Embryonic facial prominence (tissue), 1 donor: ENCODE data around the gene OXT.
"Not testable (repeated sequence)": the region's sequence is repeated elsewhere in the genome, so short reads cannot be mapped to it uniquely, and the experiment has no call there.

Source experiments
- DNase-seq: peaks from one replicate; pipeline ENCODE4 v3.0.0-alpha.2; 2016; ENCODE audit errors: extremely low spot score

Gene OXT

DNA sequence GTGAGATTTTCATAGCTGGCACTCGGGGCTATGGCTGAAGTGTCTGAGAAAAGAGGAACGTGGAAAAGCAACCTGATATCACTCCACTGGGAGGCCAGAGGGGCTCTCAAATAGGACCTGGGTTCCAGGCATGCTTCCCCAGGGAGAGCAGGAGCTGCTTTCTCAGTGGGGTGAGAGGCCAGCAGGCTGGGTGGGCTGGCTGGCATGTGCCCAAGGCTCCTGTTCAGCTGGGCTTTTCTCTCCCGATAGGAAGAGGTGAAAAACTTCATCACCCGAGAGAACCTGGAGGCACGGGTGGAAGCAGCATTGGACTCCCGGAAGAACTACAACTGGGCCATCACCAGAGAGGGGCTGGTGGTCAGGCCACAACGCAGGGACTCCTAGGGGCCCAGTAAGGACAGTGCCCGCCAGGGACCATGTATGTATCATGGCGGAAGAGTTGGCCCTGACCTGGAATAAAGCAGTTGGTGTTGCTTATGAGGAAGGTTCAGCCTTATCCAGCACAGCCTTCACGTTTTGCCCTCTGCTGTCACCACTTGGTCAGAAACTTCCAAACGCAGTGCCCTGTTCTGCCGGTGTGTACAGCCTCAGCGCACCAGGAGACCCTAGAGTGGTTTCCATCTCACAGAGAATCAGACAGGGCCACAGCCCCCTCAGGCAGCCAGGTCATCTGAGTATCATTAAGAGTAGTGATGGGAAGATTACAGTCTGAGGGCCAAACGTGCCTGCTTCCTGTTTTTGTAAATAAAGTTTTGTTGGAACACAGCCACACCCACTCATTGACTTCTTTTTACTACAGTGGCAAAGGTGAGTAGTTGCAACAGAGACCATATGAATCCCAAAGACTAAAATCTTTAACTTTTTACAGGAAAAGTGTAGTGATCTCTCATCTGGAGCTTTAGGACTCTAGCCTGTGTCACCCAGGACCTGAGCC lies 23.7 kb upstream of the OXT start:
- DNase-seq: no peak

DNA sequence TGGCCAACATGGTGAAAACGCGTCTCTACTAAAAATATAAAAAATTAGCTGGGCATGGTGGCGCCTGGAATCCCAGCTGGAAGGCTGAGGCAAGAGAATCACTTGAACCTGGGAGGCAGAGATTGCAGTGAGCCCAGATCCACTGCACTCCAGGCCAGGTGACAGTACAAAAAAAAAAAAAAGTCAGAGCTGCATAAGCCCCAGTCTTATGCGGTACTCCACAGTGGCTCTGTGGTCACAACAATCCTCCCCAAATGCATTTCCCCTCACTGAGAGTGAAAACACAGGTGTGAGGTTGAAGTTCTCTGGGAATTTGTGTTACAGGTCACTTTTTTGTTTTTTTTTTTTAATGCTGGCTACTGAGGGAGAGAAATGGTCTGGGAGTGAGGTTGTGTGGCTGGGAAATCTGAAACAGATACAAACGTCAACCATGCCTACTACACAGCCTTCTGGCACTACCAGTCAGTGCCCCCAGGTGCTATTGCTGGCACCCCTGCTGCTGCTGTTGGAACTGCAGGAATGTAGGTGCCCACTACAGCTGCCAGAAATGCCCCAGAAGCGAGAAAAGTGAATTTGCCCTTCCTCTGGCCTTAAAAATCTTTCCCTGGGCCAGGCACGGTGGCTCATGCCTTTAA lies 19.9 kb upstream of the OXT start:
- no peak for DNase-seq

- DNase-seq: no peak
Measured at GRCh38 chr20:3059489-3059888, 11.9 kb upstream of the OXT start.

GRCh38 chr20:3064119-3064518 lies 7.3 kb upstream of the OXT start:
- DNase-seq: not testable (repeated sequence)

DNA sequence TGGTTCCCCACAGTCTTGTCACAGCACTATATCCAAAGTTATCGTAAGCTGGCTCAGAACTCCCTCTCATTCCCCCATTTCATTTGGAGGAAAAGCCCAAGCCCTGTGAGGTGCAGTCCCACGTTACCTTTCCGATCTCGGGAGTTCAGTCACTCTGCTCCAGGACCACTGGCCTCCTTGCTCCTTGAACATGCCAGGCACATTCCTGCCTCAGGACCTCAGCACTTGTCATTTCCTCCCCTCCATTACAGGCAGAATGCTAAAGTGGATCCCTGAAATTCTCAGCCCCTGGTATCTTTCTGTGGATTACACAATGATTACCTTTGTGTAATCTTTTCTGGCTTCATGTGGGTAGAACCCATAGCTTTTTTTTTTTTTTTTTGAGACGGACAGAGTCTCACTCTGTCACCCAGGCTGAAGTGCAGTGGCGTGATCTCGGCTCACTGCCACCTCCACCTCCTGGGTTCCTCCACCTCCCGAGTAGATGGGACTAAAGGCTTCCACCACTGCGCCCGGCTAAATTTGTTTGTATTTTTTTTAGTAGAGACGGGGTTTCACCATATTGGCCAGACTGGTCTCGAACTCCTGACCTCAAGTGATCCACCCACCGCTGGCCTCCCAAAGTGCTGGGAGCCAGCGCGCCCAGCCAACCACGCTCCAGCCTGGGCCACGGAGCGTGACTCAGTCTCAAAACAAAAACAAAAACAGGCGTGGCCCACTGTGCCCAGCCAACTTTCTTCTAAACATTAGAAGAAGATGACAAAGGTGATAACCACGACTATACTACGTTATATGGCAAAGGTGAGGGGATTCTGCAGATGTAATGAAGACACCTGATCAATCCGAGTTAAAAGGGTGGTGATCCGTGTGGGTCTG lies 4.0 kb upstream of the OXT start:
- no peak for DNase-seq

- DNase-seq: no peak
Measured at GRCh38 chr20:3068075-3068474, 3.3 kb upstream of the OXT start.

GRCh38 chr20:3068986-3069900 lies 2.2 kb upstream of the OXT start:
- no peak for DNase-seq

GRCh38 chr20:3070725-3071124 lies 695 bp upstream of the OXT start:
- DNase-seq: no peak

DNA sequence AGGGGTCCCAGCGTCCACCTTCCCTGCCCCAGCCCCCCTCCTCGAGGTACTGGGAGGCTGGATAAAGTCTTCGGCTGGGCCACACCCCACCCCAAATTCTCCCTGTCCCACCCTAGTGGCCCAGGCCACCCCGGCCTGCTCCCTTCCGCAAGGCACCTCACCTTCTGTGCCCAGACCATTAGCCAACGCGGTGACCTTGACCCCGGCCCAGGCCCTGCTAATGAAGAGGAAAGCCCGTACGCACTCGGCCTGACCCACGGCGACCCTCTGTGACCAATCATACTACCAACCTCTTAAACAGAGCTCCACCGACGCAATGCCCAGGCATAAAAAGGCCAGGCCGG lies 182 bp upstream of the OXT start:
- DNase-seq: no peak

DNA sequence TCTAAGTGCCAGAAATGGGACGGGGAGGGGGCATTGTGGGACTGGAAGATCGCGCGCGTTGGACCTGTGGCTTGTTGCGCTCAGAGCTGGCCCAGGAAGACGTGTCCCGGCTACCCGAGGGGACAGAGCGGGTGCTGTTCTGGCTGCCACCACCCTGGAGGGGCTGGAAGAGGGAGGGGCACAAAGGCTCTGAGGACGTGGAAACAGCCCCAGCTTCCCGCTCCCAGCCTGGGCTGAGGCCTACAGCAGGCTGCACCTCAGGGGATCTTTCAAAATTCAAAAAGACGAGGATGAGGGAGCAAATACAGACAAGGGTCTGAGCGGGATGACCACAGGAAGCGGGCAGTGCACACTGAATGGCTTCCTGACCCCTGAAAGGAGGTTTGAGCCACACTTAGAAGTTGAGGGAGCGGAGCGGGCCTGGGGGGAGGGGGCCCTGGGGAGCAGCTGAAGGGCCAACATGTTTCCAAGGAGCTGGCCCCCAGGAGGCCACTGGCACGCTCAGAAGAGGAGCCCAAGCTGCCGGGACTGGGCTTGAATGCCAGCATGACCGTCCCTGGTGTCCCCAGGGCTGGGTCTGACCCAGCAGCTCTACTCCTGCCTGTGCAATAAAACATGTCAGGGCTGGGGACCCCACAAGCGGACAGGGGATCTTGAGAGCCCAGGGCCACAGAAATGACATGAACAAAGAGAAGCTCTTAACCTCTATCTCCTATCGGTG lies 1.3 kb downstream of the OXT start:
- DNase-seq: no peak

DNA sequence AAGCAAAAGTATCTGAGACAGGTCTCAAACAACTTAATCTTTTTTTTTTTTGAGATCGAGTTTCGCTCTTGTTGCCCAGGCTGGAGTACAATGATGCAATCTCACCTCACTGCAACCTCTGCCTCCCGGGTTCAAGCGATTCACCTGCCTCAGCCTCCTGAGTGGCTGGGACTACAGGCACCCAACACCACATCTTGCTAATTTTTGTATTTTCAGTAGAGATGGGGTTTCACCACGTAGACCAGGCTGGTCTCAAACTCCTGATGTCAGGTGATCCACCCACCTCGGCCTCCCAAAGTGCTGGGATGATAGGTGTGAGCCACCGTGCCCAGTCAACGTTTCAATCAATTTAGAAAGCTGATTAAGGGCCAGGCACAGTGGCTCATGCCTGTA lies 1.8 kb downstream of the OXT start:
- not testable (repeated sequence) for DNase-seq

GRCh38 chr20:3074812-3075211 lies 3.4 kb downstream of the OXT start:
- no peak for DNase-seq

- DNase-seq: not testable (repeated sequence)
Measured at GRCh38 chr20:3075315-3075714, 3.9 kb downstream of the OXT start.

DNA sequence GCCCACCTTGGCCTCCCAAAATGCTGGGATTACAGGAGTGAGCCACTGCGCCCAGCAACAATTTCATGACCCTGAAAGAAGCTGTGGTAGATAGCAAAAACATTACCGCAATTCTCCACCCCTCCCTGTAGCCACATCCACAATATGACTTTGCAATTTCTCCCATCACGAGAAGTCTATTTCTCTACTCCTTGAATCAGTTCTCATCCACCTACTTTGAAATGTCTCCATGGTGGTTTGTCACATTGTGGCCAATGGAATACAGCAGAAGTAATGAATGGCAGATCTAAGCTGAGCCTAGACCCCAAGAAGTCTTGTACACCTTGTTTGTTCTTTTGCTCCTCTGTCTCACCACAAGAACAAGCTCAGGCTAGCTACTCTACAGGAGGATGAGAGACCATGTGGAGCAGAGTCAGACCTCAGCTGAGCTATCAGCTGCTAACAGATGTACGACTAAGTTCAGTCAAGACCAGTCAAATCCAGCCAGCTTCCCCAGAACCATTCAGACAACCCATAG lies 6.3 kb downstream of the OXT start:
- no peak for DNase-seq

GRCh38 chr20:3080939-3081388 lies 9.5 kb downstream of the OXT start:
- DNase-seq: no peak

DNA sequence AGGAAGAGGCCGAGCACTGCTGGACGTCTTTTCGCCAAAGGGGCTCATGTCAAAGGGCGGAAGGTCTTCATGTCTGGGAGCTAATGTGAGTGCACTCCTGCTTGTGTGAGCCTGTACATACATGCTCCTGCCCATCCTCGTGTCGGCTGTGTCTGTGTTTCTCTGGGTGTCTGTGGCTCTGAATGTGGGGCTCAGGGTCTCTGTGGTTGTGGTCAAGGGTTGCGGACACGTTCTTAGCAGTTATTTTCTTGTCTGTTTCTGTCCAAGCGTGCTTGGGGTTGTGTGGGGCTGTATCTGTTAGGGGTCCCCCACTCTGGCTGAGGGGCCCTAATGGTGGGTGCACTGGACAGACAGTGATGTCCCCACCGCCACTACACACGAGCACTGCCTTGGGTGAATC lies 10.2 kb downstream of the OXT start:
- no peak for DNase-seq

DNA sequence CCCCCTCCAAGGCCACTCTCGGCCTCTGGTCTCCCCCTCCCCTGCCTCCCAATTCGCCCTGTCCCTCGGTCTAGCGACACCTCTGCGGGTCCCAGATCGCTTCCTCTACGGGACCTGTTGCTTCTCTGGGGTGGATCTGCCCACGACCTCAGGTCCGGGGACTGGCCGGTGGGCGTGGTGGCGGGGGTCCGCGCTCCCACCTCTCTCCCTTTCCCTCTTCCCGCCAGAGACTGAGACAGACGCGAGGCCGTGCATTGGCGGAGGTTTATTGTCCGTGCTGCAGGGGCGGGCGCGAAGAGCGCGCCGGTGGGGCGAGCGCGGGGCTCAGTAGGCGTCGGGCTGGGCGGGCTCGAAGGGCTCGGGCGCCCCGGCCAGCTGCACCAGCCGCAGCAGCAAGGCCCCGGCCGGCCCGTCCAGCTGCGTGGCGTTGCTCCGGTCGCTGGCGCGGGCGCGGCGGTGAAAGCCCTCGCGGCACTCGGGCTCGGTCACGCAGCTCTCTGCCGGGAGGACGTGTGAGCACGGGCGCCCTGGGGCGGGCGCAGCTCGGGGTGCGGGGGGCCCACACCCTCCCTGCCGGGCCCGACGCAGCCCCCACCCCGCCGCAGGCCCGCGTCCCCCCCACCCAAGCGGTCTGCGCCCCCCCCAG lies 11.0 kb downstream of the OXT start:
- no peak for DNase-seq

DNA sequence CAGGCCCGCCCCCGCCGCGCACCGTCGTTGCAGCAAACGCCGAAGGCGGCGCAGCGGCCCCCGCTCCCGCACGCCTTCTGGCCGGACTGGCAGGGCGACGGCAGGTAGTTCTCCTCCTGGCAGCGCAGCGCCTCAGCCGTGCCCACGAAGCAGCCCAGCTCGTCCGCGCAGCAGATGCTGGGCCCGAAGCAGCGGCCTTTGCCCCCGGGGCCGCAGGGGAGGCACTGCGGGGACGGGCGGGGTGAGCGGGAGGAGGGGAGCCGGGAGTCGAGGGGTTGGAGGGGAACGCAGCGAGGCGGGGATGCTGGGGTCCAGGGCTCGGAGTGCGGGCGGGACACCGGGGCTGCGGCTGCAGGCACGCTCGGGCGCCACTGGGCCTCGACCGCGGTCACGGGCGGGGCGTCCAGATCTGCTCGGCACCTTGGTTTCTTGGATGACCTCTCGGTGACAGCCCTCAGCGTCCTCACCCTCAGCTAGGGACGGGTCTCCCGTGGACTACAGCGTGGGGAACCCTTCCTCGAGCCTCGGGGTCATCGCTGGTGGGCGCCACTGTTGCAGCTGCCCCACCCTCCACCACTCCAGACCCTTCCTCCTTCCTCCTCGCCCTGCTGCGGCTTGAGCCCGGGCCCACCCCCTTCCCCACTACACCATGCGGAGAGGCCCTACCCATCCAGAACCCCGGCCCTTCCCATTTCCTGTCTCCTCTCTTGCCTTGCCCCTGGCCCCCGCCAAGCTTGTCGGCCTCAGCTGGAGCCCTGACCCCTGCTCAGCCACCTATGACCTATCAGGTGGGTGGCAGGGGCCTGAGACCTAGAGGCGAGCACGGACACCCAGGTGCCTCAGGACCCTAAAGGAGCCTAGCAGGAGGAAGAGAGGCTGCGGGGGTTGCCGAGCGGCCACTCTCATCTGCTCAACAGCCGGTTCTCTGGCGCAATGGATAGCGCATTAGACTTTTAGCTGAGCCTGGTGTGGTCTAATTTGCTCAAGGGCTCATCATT lies 11.8 kb downstream of the OXT start:
- no peak for DNase-seq
